Suppressor macrophage treated with lipopolysaccharide for 1 hour (primary cell): ENCODE results near the gene GARIN5A.
A peak's percentile ranks its signal among the peaks of the same experiment; 100 is the strongest.

Source experiments
- DNase-seq, 3 donors: peaks; one replicate each; pipeline ENCODE4 v3.0.0-alpha.2; 2020 to 2022

Gene GARIN5A

DNA sequence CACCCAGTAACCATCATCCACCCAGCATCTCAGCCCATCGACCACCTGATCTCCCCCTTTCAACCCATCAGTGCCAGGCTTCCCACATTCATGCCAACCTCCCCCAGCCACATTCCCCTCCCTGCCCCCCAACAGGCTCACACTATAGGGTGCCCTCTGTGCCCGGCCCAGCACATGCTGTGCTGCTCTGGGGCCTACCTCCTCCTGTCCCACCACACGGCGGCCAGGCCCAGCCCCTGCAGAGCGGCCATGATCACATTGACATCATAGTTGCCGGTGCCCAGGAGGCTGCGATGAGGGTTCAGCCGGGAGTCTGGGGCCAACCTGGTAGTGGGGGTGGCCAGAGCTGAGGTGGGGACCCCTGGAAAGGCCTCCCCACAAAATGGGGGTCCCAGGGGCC is 30.7 kb upstream of the GARIN5A start:
- DNase-seq, result no peak

DNA sequence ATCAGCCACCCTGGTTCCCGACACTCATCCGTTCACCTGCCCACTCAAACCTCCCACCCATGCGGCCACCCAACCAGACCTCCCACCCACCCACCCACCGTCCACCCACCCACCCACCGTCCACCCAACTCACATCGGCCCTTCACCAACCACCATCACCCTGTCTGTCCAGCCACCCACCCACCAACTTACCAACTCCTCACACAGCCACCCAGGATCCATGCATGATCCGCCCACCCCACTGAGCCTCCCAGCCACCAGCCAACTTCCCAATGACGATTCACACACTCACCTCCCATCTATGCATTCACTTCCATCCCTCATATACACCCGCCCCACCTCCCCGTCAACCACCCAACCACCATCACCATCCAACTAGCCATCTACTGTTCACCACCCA is 30.1 kb upstream of the GARIN5A start:
- DNase-seq, result no peak

DNA sequence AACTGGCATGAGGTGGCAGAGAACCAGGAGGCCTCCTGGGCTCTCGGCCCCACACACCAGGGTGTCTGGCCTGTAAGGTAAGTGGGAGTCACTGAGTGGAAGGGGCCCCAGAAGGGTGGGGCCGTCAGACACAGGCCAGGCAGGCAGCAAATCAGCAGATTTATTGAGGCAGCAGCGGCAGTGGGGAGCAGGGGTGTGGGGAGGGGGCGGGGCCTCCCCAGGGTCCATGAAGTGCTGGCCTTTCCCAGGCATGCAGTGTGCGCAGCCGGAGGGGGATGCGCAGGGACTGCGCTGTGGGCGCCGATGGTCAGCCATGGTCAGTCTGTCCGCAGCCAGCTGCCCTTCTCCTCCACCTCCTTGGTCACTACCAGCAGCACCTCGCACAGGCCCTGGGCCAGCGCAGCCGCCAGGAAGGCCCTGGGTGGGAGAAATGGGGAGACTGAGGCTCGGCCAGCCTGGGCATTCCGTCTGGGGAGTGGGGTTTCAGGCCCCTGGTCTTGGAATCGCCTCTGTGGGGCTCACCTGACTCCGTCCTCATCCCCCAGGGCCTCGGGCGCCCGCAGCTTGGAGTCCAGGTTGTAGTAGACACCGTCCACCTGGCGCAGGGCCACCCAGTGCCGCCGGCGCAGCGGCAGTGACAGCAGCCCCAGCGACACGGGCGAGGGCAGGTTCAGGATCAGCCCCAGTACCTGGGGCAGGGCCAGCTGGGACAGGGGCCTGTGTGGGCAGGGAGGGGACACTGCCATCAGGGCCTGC is 29.4 kb upstream of the GARIN5A start:
- no peak for DNase-seq

DNA sequence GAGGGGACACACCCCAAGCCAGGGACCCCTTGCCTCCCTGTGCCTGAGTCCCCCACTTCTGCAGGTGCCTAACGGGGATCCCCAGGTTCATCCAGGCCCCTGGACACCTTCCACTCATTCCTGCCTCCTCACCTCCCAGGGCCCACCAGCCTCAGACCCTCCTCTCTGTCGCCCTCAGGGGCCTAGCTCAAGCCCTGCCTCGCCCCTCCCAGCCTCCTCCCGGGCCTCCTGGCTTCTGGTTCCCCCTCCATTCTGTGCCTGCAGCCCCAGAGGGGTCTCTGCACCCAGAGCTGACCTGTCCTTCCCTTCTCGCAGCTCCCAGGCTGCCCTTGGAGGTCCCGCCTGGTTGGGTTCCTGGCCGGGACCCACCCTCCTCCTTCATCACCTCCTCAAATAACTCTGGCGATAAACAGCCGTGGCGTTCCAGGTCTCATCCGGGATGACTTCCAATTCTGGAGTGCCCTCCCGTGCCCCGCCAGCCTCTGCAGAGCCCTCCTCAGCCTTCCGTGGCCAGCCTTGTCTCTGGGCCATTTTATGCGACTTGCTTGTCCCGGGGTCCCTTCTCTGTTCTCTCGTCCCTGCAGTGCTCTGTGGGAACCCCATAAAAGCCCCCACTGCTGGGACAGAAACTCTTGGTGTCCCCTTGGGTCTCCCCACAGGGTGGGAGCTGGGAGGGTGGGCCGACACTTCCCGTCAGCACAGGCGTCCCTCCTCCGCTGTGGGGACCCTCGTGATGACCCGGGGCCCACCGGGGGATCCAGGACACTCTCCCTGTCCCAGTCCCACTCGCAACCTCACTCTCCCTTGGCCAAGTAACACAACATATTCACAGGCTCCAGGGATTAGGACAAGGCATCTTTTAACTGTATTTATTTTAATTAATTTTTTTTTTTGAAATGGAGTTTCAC is 25.2 kb upstream of the GARIN5A start:
- no peak for DNase-seq

DNA sequence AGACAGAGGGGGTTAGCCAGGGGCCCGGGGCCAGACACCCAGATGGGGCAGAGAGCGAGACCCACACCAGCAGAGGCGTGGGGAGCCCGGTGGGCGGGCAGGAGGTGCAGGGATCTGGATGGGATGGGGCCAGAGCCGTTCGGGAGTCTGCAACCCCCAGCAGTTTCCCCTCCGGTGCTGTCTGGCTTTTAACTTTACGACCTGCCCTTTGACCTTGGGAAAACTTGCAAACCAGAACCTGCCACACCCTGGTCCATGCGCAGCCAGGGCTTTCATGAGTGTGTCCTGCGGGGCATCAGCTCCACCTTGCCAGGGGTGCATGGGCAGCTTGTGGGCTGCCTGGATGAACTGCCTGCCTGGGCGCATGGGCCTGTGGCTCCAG is 24.5 kb upstream of the GARIN5A start:
- no peak for DNase-seq

DNA sequence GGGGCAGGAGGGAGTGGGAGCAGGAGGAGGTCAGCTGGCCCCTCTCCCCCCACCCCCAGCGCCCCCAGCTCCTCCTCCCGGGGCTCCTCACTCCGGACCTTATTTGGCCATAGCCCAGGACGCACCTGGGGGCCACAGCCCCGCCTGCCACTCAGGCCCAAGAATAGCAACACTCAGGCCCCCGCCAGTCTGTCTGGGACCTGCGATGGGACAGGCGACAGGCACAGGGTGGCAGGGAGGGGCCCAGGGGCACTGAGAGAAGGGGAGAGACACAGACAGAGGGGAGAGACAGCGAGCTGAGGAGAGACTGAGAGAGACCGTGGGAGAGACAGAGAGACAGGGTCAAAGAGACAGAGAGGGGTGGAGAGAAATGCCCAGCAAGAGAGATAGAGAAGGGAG is 24.1 kb upstream of the GARIN5A start:
- DNase-seq, result no peak

DNA sequence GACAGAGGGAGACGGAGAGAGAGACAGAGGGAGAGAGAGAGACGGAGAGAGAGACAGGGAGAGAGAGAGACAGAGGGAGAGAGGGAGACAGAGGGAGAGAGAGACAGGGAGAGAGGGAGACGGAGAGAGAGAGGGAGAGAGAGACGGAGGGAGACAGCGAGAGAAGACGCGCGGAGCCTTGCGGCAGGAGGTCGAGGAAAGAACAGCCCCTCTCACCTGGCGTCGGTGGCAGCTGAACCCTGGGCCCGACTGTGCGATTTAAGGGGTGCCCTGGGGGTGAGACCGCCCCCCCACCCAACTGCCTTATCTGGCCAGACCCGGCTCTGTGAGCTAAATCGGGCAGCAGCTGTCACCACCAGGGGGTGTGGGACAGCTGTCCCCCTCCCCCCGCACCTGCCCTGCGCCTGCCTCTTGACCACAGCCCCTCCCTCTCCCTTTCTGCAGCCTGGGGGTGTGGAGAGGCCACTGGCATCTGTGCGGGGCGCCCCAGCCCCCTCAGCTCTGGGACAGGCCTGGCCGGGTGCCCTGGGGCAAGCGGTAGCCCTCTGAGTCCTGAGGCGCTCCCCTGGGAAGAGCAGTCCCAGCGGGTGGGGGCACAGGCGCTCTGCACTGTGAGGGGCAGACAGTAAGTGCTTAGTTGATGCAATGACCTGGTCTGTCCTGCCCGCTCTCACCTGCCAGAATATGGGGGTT is 23.6 kb upstream of the GARIN5A start:
- DNase-seq, result no peak

DNA sequence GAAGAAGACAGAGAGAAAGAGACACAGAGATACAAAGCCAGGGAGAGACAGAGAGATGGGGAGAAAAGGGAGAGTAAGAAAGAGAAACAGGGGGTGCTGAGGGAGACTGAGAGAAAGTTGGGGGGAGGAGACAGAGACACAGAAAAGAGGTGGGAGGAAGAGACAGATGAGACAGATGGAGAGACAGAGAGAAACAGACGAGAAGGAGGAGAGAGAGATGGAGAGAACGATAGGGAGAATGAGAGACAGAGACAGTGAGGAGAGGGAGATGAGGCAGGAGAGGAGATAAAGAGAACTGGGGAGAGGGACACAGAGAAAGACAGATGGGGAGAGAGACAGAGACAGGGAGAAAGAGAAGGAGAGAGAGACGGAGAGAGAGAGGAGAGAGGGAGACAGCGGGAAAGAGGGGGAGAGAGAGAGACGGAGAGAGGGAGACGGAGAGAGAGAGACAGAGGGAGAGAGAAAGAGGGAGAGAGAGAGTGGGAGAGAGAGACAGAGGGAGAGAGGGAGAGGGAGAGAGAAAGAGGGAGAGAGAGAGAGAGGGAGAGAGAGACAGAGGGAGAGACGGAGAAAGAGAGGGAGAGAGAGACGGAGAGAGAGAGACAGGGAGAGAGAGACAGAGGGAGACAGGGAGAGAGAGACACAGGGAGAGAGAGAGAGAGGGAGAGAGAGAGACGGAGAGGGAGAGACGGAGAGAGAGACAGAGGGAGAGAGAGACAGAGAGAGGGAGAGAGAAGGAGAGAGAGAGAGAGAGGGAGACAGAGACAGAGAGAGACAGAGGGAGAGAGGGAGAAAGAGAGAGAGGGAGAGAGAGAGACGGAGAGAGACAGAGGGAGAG is 21.8 kb upstream of the GARIN5A start:
- DNase-seq, result no peak

DNA sequence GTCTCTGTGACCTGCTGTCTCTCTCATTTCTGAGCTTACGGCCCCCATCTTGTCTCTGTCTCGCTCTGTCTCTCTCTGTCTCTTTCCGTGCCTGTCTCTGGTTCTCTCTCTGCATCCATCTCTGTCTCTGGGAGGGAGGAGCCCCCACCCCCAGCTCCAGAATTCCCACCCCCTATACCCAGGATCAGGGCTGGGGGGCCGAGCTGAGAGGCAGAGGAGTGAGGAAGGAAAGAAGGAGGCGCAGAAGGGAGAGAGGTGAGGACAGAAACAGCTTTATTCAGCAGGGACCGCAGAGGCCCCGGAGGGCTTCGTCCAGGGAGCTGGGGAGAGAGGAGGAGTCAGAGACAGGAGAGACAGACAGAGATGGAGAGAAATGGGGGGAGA is 20.4 kb upstream of the GARIN5A start:
- DNase-seq, result no peak

DNA sequence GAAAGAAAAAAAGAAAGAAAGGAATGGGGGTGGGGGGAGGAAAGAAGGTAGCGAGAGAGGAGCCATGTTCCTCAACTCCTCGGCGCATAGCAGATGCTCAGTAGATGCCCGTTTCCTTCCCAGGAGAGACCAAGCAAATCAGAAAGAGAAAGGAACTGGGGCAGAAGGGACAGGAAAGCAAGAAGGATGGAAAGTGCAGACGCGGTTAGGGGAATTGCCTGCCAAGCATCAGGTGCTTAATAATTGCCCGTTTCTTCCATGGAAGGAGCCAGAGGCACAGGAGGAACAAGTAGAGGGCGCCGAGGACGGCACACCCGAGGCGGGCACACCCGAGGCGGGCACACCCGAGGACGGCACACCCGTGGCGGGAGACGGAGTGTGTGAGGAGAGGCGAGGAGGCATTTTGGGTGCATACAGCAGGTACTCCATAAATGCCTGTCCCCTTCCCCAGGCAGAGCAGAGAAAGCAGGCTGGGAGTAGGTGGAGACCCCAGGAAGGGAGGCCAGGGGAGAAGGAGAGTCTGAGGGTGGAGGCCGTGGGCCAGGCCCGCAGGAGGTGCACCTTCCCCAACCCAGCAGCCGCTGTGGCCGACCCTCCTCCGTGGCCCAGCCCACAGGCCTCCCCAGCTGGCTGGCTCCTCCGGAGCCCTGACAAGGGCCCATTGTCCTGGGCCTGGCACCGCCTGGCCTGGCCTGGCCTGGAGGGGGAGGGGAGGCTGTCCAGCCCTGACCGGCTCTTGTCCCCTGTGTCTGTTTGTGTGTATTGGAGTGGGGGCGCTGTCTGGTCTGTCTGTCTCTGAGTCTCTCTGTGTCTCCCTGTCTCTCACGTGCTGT is 19.8 kb upstream of the GARIN5A start:
- no peak for DNase-seq

DNA sequence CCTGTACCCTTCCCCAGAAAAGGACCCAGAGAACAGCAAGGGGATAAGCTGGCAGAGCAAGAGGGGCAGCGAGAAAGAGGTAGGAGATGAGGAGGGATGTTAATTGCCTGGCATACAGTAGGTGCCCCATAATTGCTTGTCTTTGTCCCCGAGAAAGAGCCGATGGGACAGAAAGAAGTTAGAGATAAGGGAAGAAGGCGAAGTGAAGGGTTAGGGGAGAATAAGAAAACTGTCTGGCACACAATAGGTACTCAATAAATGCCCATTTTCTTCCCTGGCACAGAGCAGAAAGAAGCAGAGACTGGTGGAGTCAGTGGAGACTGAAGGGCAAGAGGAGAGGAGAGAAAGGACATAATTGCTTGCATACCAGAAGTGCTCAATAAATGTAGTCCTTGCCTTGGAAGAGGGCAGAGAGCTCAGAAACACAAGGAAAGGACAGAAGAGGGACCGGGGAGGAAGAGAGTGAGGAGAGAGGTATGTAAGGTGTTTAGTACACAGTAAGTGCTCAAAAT is 18.4 kb upstream of the GARIN5A start:
- no peak for DNase-seq

DNA sequence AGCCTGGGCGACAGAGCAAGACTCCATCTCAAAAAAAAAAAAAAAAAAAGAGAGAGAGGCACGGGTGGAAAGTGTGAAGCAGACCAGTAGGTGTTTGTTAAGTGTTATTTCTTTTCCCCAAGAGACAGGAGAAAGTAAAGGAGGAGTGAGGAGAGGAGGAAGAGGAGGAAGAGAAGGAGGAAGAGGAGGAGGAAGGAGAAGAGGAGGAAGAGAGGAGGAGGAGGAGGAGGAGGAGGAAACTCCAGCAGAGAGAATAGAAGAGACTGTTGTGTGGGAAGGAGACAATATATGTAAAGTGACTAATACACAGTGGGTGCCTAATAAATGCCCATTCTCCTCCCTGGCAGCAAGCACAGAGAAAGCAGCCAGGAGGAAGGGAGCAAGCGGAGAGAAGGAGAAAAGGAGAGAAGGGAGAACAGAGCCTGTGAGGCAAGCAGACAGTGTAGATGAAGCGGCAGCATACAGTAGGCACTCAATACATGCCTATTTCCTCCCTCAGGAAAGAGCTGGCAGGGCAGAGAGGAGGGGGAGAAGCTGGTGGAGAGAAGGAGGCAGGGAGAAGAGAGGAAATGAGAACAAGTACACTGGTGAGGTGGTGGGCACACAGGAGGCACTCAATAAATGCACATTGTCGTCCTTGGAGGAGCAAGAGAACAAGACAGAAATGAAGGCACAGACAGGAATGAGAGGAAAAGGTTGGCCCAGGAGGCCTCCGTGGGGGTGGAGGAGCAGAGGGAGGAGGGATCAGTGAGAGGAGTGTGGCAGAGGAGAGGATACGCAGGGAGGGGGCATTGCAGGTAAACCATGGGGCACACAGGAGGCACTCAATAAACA is 17.8 kb upstream of the GARIN5A start:
- no peak for DNase-seq

DNA sequence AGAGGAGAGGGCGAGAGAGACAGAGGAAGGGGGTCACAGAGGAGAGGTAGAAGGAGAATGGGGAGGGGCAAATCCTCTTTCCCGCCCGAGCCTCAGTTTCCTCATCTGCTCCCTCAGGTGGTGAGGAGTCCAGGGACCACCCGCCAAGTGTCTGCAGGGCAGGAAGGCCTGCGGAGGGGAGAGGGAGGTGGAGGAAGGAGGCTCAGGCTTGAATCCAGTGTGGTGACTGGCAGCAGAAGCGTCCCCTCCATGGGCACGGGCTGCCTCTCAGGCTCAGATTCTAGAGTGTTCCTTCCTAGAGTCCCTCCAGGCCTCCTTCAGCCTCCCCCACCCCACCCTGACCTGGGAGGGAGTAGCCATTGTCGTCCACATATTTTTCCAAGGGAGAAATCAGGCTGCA is 16.5 kb upstream of the GARIN5A start:
- DNase-seq, result no peak

DNA sequence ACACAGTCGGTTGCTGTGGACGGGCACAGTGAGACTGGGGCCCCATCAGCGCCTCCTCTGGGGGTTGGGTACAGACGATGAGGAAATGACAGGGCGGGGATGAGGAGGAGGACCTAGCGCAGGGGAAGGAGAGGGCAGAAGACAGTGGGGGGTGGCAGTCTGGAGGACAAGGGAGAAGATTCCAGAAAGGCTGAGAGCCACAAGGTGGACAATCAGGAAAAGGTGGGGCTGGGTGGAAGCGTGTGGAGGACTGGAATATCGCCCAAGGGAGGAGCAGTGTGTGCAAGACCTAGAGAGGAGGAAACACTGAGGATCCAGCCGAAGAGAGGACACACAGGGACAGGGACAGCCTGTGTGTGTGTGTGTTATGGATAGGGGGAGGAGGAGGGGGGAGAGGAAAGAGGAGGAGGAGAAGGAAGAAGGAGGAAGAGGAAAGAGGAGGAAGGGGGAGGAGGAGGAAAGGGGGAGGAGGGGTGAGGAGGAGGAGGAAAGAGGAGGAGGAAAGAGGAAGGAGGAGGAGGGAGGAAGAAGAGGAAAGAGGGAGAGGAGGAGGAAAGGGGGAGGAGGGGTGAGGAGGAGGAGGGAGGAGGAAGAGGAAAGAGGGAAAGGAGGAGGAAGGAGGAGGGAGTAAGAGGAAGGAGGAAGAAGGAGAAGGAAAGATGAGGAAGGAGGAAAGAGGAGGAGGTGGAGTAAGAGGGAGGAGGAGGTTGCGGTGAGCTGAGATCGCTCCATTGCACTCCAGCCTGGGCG is 15.8 kb upstream of the GARIN5A start:
- DNase-seq, result peak in 2 of 3 donors; percentile 30 to 37

DNA sequence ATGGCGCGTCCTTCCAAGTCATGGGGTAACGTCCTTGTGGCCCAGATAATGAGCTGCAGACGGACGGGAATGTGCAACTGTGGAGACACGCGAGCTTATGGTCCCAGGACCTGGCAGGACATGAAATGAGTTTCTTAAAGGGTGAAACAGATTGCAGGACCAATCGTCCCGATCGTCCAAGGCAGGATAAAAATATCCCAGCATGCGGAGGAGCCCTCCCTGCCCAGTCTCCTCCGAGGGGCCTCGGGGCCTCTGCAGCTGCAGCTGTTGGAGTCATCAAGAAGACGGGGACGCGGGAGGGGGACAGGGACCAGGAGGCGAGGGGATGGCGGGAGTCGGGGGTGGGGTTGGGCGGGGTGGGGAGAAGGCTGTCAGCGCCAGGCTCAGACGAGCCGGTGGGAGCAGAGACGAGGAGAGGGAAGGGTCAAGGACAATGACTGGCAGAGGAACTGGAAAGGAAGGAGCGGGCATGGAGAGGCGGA is 14.4 kb upstream of the GARIN5A start:
- no peak for DNase-seq

DNA sequence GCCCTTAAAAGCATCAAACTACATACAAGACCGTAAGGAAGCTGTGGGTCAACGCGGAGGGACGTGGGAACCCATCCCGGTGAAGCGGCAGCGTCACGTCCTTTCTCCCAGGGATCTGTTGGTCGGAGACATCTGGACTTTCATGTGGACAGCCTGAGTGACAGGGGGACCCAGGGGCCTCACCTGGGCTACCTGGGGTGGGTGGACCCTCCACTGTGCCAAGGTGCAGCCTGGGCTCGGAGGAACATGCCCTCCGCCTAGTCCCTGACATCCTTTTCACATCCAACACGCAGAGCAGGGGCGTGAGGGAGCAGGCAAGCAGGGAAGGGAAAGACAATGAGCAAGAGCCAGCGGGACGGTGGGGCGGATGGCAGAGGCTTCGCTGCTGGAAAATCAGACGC is 13.8 kb upstream of the GARIN5A start:
- no peak for DNase-seq

DNA sequence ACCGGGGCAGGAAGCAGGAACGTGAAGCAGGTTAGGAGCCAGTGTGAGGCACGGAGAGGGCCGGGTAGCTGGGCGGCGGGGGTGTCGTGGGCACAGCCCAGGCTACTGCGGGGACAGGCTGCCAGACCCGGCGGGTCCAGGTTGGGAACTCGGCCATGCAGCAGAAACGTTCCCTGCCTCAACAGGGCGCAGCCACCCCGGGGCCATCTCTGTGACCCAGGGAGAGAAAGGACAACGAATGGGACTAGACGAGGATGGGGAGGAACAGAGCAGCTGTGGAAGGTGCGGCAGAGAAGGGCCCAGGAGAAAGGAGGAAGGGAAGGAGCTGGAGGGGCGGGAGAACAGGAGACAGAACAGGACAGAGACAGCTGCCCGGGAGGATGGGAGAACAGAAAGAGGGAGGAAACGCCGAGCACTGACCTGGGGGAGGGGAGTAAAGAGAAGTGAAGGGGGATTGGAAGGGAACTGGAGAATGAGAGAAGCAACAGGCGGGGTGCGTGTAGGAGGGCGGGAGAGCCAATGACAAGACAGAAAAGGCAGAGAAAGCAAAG is 12.9 kb upstream of the GARIN5A start:
- DNase-seq, result peak in 1 of 3 donors; percentile 43

DNA sequence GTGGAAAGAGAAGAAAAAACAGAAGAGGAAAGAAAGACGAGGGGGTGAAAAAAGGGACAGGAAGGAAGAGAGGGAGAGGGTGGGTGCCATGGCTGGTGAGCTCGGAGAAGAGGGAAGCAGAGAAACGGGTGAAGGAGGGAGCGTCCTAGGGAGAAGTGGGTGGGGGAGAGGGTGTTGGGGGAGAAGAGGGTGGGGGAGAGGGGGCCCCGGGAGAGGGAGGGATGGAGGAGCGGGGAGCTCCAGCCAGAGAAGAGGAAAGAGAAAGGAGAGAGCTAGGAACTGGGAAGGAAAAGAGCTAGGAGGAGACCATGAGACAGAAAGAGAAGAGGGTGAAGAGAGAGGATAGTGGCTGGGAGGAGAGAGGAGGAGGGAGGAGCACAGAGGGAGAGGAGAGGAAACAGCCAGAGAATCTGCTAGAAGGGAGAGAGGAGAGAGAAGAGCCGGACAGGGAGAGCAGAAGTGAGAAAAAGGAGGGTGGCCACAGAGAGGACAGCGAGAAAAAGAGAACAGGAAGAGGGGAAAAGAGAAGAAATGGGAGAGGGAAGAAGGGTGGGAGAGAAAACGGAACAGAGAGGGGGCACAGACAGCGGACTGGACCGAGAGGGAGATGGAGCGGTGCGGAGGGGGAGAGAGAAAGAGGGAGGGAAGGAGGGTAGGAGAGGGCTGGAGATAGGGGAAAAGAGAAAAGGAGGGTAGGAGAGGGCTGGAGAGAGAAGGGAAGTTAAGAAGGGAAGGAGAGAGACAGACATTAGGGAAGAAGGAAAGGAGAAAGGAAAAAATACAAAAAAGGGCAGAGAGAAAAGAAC is 11.9 kb upstream of the GARIN5A start:
- DNase-seq, result peak in 1 of 3 donors; percentile 28
